NCI-H1105 (cell line): Measurements from ENCODE around the gene CYREN.
"Not testable (repeated sequence)": the region's sequence is repeated elsewhere in the genome, so short reads cannot be mapped to it uniquely, and the experiment has no call there.

Experiments used
- DNase-seq: peaks from one replicate; lab custom pipeline; 2025; lab: John Stamatoyannopoulos, UW

Gene CYREN

GRCh38 chr7:135177028-135177696, 6.7 kb upstream of the CYREN start:
- DNase-seq: no peak

- no peak for DNase-seq
Measured at GRCh38 chr7:135175931-135176330, 5.4 kb upstream of the CYREN start.

- DNase-seq: no peak
Measured at GRCh38 chr7:135174941-135175340, 4.4 kb upstream of the CYREN start.

GRCh38 chr7:135173916-135174315, 3.4 kb upstream of the CYREN start:
- DNase-seq: not testable (repeated sequence)

GRCh38 chr7:135171581-135172291, 1.2 kb upstream of the CYREN start:
- DNase-seq: not testable (repeated sequence)

- not testable (repeated sequence) for DNase-seq
Measured at GRCh38 chr7:135170998-135171481, 533 bp upstream of the CYREN start.

GRCh38 chr7:135169964-135170273, 588 bp downstream of the CYREN start:
- DNase-seq: no peak

GRCh38 chr7:135169141-135169963, 1.2 kb downstream of the CYREN start:
- DNase-seq: no peak

GRCh38 chr7:135168489-135169140, 1.9 kb downstream of the CYREN start:
- no peak for DNase-seq

GRCh38 chr7:135168001-135168400, 2.5 kb downstream of the CYREN start:
- DNase-seq: no peak

GRCh38 chr7:135167365-135167917, 3.1 kb downstream of the CYREN start:
- DNase-seq: no peak

GRCh38 chr7:135166338-135166990, 4.0 kb downstream of the CYREN start:
- no peak for DNase-seq

GRCh38 chr7:135165862-135166261, 4.6 kb downstream of the CYREN start:
- no peak for DNase-seq

- no peak for DNase-seq
Measured at GRCh38 chr7:135164357-135165061, 6.0 kb downstream of the CYREN start.

- no peak for DNase-seq
Measured at GRCh38 chr7:135162382-135163001, 8.0 kb downstream of the CYREN start.

GRCh38 chr7:135161669-135162068, 8.8 kb downstream of the CYREN start:
- no peak for DNase-seq

GRCh38 chr7:135160858-135161653, 9.5 kb downstream of the CYREN start:
- DNase-seq: no peak

- no peak for DNase-seq
Measured at GRCh38 chr7:135160098-135160857, 10.2 kb downstream of the CYREN start.
